HepG2 (cell line): Measurements from ENCODE around the gene DYSF. TPM values are rescaled to one million over a fixed set of nuclear protein-coding genes. Genes with fewer than 3 reads are reported as not detected.

ENCODE experiments used
- ATAC-seq: fragments of 200-7000 bp; cut with Tn5 transposase; 3 replicates; pipeline ENCODE4 v1.9.1; 2020; ENCODE audit warnings: mild to moderate bottlenecking, moderate library complexity
- BruUV-seq: library from RNA; stranded (reverse); fragments of 400-500 nt; replicated peaks from 2 replicates; lab custom pipeline; 2021; lab: Mats Ljungman, UMichigan
- CTCF ChIA-PET: fragments of 300-600 bp; formaldehyde crosslinking; extraction: SDS; loops from one replicate; lab custom pipeline; 2021; ENCODE audit warnings: low total read pairs, inconsistent platforms, low intra/inter-chr PET ratio; lab: Yijun Ruan, JAX
- POLR2A ChIA-PET: fragments of 350-600 bp; sonication (Branson Sonifier 250); formaldehyde crosslinking; loops from one replicate; lab custom pipeline; 2020; ENCODE audit warnings: antibody characterized with exemption, inconsistent platforms; lab: Yijun Ruan, JAX
- DNase-seq: peaks from one replicate; pipeline ENCODE4 v3.0.0-alpha.2; 2015; ENCODE audit warnings: low spot score
- FAIRE-seq: peaks from 3 replicates; lab custom pipeline; 2011; peaks lifted over from hg19 to GRCh38; lab: Jason Lieb, UNC
- H2AFZ ChIP-seq: one replicate; pipeline ENCODE4 v1.6.1; 2011; ENCODE audit warnings: low read length, inconsistent platforms
- H3K27ac ChIP-seq: fragments of 300-600 bp; 3 replicates; pipeline ENCODE4 v1.8.0; 2011; ENCODE audit warnings: mixed run types, mild to moderate bottlenecking, mixed read lengths, low read length, inconsistent platforms; ENCODE audit not compliant: insufficient read depth; ENCODE audit errors: extremely low read length
- H3K27me3 ChIP-seq, 2 experiments: fragments of 200-600 bp in 1 of 2; 2 replicates in 1 of 2; 3 replicates in 1 of 2; pipeline versions ENCODE4 v1.6.0 to v1.8.0; 2011; ENCODE audit warnings: low read length in 2 of 2, mild to moderate bottlenecking in 2 of 2, moderate library complexity in 2 of 2, inconsistent platforms in 1 of 2; ENCODE audit not compliant: insufficient read depth in 2 of 2, control insufficient read depth in 1 of 2
- H3K36me3 ChIP-seq, 2 experiments: fragments of 200-600 bp in 1 of 2; replicated peaks in 1 of 2; 2 replicates in 1 of 2; 3 replicates in 1 of 2; pipeline versions ENCODE4 v1.5.1 to v1.8.0; 2011; ENCODE audit warnings: low read length in 2 of 2, inconsistent platforms in 1 of 2; ENCODE audit not compliant: insufficient read depth in 2 of 2, control insufficient read depth in 1 of 2
- H3K4me1 ChIP-seq: 2 replicates; pipeline ENCODE4 v1.5.1; 2012; ENCODE audit warnings: low read length, inconsistent platforms; ENCODE audit not compliant: insufficient read depth
- H3K4me2 ChIP-seq: 2 replicates; pipeline ENCODE4 v1.6.0; 2011; ENCODE audit warnings: low read depth, low read length, inconsistent platforms
- H3K4me3 ChIP-seq, 3 experiments: fragments of 200-600 bp in 1 of 3; sonication (generic), shearing (Covaris generic) in 1 of 3; replicated peaks in 1 of 3; 2 replicates each; pipeline ENCODE4 v1.5.1; 2011 to 2016; ENCODE audit warnings: low read length in 3 of 3, inconsistent platforms in 2 of 3, low read depth in 2 of 3, mild to moderate bottlenecking in 2 of 3, control low read depth in 1 of 3, mixed read lengths in 1 of 3; ENCODE audit not compliant: insufficient read depth in 1 of 3
- H3K79me2 ChIP-seq: one replicate; pipeline ENCODE4 v1.6.1; 2011; ENCODE audit warnings: low read length, inconsistent platforms; ENCODE audit not compliant: insufficient read depth
- H3K9ac ChIP-seq: 2 replicates; pipeline ENCODE4 v1.6.0; 2011; ENCODE audit warnings: mild to moderate bottlenecking, low read depth, low read length, inconsistent platforms; ENCODE audit not compliant: insufficient read depth
- H3K9me3 ChIP-seq: 2 replicates; pipeline ENCODE4 v1.5.1; 2012; ENCODE audit warnings: mild to moderate bottlenecking, low read length
- H4K20me1 ChIP-seq: 2 replicates; pipeline ENCODE4 v1.6.0; 2011; ENCODE audit warnings: inconsistent platforms, mild to moderate bottlenecking, low read length, moderate library complexity; ENCODE audit not compliant: insufficient read depth
- ARNT ChIP-seq: fragments of 450-650 bp; IDR thresholded peaks from 2 replicates; pipeline ENCODE4 v1.6.1; 2017
- HOXA3 ChIP-seq: sonication (generic); formaldehyde crosslinking; IDR thresholded peaks from 2 replicates; pipeline ENCODE4 v1.5.0; 2020; ENCODE audit warnings: missing genetic modification reagents
- KAT7 ChIP-seq: IDR thresholded peaks from 2 replicates; pipeline ENCODE4 v1.6.1; 2018; ENCODE audit warnings: borderline replicate concordance, missing compliant biosample characterization
- KMT2A ChIP-seq: sonication (generic); formaldehyde crosslinking; IDR thresholded peaks from 2 replicates; pipeline ENCODE4 v1.4.0; 2020; ENCODE audit warnings: missing genetic modification reagents
- MAFF ChIP-seq: IDR thresholded peaks from 2 replicates; pipeline ENCODE4 v1.6.1; 2011; ENCODE audit warnings: low read depth, low read length, improper control_type of control experiment
- MXI1 ChIP-seq: IDR thresholded peaks from 3 replicates; pipeline ENCODE4 v1.6.1; 2012; ENCODE audit warnings: low read depth, low read length, inconsistent platforms, borderline replicate concordance
- PAX8 ChIP-seq: sonication (generic); formaldehyde crosslinking; IDR thresholded peaks from 2 replicates; pipeline ENCODE4 v1.8.0; 2022; ENCODE audit warnings: mild to moderate bottlenecking, missing genetic modification reagents, borderline replicate concordance
- TBL1XR1 ChIP-seq: fragments of 150-350 bp; IDR thresholded peaks from 2 replicates; pipeline ENCODE4 v1.6.1; 2014; ENCODE audit warnings: borderline replicate concordance, low read length; ENCODE audit not compliant: partially characterized antibody
- TMF1 ChIP-seq: sonication (generic); formaldehyde crosslinking; IDR thresholded peaks from 2 replicates; pipeline ENCODE4 v1.8.1; 2022; ENCODE audit warnings: low read depth, missing genetic modification reagents
- TOE1 ChIP-seq: sonication (generic); formaldehyde crosslinking; IDR thresholded peaks from 2 replicates; pipeline ENCODE4 v1.4.0; 2020; ENCODE audit warnings: mild to moderate bottlenecking, missing genetic modification reagents
- ZNF547 ChIP-seq: sonication (generic); formaldehyde crosslinking; IDR thresholded peaks from 2 replicates; pipeline ENCODE4 v1.5.1; 2020; ENCODE audit warnings: mild to moderate bottlenecking, missing genetic modification reagents
- ZNF891 ChIP-seq: sonication (generic); formaldehyde crosslinking; IDR thresholded peaks from 2 replicates; pipeline ENCODE4 v1.5.0; 2020; ENCODE audit warnings: mild to moderate bottlenecking, missing genetic modification reagents
- whole genome bisulfite sequencing: methylation state at CpG from one replicate; pipeline ENCODE4 v1.1.6; 2017; ENCODE audit warnings: low lambda C conversion rate; 5-methylcytosine and 5-hydroxymethylcytosine counted together
- in situ Hi-C: cut with HindIII; loops from 2 replicates; pipeline ENCODE4 v1.10.0; 2017; ENCODE audit warnings: low pct_unique_long_range_greater_than_20kb; ENCODE audit not compliant: extremely low pct_ligation_motif_present
- intact Hi-C: fragments of 100-400 bp; cut with micrococcal nuclease; formaldehyde crosslinking; loops from one replicate; pipeline ENCODE4 v1.10.0; 2022; ENCODE audit not compliant: unreplicated experiment
- polyA plus RNA-seq, 8 experiments: library from polyadenylated mRNA; depleted of rRNA in 3 of 8; stranded (reverse) in 7 of 8; unstranded in 1 of 8; fragments of >200 nt; fragmentation: Illumina TruSeq in 4 of 8; extraction: Trizol in 4 of 8; gene quantifications; 2 replicates each; pipeline versions ENCODE4 v1.2.1 to v1.2.3, GENCODE V29; 2011 to 2016; ENCODE audit warnings: low read depth in 4 of 8, missing spikeins in 1 of 8, mixed read lengths in 1 of 8; ENCODE audit not compliant: insufficient read depth in 1 of 8
- total RNA-seq, 5 experiments: library from RNA; depleted of rRNA; stranded (reverse); fragments of >200 nt; fragmentation: Illumina TruSeq; extraction: Trizol; gene quantifications; 2 replicates each; pipeline ENCODE4 v1.2.3, GENCODE V29; 2016; ENCODE audit warnings: low read depth in 1 of 5
- TF ChIP-seq, protein P1 (sequence below): sonication (generic); formaldehyde crosslinking; IDR thresholded peaks from 2 replicates; pipeline ENCODE4 v1.5.1; 2020; ENCODE audit warnings: mild to moderate bottlenecking, missing genetic modification reagents, moderate library complexity
- TF ChIP-seq, protein P2 (sequence below): sonication (generic); formaldehyde crosslinking; IDR thresholded peaks from 2 replicates; pipeline ENCODE4 v1.8.0; 2022; ENCODE audit warnings: missing genetic modification reagents, low read depth, mild to moderate bottlenecking, borderline replicate concordance
- TF ChIP-seq, protein P3 (sequence below): sonication (generic); formaldehyde crosslinking; IDR thresholded peaks from 2 replicates; pipeline ENCODE4 v1.5.0; 2020; ENCODE audit warnings: mild to moderate bottlenecking, missing genetic modification reagents

DYSF gene
- total and polyA plus RNA-seq, 2 of the 13 experiments (the other 11 are each of a cell fraction or from before 2014, with no cell fraction given) = 0.15 to 2.4 TPM

DNA sequence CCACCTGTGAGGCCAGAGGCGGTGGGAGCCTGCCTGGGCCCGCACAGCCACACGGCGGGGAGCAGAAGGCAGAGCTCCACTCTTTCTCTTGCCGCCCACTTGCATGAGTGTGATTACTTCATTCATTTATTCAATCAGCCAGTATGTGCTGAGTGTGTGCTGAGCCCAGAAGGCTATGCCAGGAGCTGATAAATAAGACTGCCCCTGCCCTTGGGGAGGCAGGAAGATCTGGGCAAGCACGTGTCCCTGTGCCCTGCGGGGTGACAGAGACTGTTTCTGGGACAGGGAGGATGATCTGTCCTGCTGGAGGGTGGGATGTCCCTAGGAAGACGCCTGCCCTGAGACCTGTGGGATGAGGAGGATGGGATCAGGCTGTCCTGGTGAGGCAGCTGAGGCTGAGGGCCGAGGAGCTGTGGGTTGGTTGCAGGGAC is 250.8 kb downstream of the DYSF start:
- in situ Hi-C loops (no loop called here), intact Hi-C loops (no loop called here)
- no peaks in the 10 kb centered on the region for H3K9me3 ChIP-seq
- no peak overlapping the region for H2AFZ ChIP-seq
- no peaks in the 10 kb centered on the region for H4K20me1 ChIP-seq
- TF ChIP-seq, protein P1, sequence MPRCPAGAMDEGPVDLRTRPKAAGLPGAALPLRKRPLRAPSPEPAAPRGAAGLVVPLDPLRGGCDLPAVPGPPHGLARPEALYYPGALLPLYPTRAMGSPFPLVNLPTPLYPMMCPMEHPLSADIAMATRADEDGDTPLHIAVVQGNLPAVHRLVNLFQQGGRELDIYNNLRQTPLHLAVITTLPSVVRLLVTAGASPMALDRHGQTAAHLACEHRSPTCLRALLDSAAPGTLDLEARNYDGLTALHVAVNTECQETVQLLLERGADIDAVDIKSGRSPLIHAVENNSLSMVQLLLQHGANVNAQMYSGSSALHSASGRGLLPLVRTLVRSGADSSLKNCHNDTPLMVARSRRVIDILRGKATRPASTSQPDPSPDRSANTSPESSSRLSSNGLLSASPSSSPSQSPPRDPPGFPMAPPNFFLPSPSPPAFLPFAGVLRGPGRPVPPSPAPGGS (CRISPR knock-in tag) = no peak
- TF ChIP-seq KMT2A (CRISPR knock-in tag) = no peak
- TF ChIP-seq KAT7 = no peak
- no peak for TF ChIP-seq HOXA3 (CRISPR knock-in tag)
- no peak for TF ChIP-seq TMF1 (CRISPR knock-in tag)
- no peak for TF ChIP-seq ZNF891 (CRISPR knock-in tag)
- no peak for TF ChIP-seq TOE1 (CRISPR knock-in tag)
- TF ChIP-seq, protein P2, sequence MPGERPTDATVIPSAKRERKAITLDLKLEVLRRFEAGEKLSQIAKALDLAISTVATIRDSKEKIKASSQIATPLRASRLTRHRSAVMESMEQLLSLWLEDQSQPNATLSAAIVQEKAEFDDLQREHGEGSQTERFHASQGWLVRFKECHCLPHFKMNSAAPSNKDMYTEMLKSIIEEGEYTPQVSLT = no peak
- no peak for TF ChIP-seq MAFF
- TF ChIP-seq, protein P3, sequence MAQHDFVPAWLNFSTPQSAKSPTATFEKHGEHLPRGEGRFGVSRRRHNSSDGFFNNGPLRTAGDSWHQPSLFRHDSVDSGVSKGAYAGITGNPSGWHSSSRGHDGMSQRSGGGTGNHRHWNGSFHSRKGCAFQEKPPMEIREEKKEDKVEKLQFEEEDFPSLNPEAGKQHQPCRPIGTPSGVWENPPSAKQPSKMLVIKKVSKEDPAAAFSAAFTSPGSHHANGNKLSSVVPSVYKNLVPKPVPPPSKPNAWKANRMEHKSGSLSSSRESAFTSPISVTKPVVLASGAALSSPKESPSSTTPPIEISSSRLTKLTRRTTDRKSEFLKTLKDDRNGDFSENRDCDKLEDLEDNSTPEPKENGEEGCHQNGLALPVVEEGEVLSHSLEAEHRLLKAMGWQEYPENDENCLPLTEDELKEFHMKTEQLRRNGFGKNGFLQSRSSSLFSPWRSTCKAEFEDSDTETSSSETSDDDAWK = no peak
- TF ChIP-seq MXI1 = no peak
- TF ChIP-seq ARNT = no peak
- TF ChIP-seq TBL1XR1 = no peak
- TF ChIP-seq PAX8 (CRISPR knock-in tag) = no peak
- TF ChIP-seq ZNF547 (CRISPR knock-in tag) = no peak
- CTCF ChIA-PET = no interaction called here
- H3K4me1 ChIP-seq = peaks cover 24% of the 10 kb centered on the region
- DNase-seq (no peak), ATAC-seq (no peak), FAIRE-seq (no peak)
- POLR2A ChIA-PET = no interaction called here
- no TSS peak for BruUV-seq
- H3K27me3 ChIP-seq = peaks cover 5 to 22% of the 10 kb centered on the region in 2 experiments; a peak in 3 of 5 replicates
- no peak overlapping the region for H3K4me2 ChIP-seq
- H3K27ac ChIP-seq = no peak overlapping the region
- H3K9ac ChIP-seq = no peak overlapping the region
- H3K36me3 ChIP-seq = no peaks in the 10 kb centered on the region
- H3K4me3 ChIP-seq = no peak overlapping the region
- no peaks in the 10 kb centered on the region for H3K79me2 ChIP-seq
- WGBS = 49% methylated on average over 9 of the region's 9 CpGs
